ENCODE measurements around the gene SEC31B.

SEC31B gene

GRCh38 chr10:100522945-100523344 is 3.3 kb upstream of the SEC31B start:
- no peak overlapping the region for H3K4me3 ChIP-seq (replicated peaks; ENCODE audit: low read depth, low read length)
- TF ChIP-seq, protein P1, sequence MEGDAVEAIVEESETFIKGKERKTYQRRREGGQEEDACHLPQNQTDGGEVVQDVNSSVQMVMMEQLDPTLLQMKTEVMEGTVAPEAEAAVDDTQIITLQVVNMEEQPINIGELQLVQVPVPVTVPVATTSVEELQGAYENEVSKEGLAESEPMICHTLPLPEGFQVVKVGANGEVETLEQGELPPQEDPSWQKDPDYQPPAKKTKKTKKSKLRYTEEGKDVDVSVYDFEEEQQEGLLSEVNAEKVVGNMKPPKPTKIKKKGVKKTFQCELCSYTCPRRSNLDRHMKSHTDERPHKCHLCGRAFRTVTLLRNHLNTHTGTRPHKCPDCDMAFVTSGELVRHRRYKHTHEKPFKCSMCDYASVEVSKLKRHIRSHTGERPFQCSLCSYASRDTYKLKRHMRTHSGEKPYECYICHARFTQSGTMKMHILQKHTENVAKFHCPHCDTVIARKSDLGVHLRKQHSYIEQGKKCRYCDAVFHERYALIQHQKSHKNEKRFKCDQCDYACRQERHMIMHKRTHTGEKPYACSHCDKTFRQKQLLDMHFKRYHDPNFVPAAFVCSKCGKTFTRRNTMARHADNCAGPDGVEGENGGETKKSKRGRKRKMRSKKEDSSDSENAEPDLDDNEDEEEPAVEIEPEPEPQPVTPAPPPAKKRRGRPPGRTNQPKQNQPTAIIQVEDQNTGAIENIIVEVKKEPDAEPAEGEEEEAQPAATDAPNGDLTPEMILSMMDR (IDR thresholded peaks at IDR 0.05; ENCODE audit: low read length, missing control alignments): no peak
- no peak for DNase-seq (ENCODE audit: low read depth)

DNA sequence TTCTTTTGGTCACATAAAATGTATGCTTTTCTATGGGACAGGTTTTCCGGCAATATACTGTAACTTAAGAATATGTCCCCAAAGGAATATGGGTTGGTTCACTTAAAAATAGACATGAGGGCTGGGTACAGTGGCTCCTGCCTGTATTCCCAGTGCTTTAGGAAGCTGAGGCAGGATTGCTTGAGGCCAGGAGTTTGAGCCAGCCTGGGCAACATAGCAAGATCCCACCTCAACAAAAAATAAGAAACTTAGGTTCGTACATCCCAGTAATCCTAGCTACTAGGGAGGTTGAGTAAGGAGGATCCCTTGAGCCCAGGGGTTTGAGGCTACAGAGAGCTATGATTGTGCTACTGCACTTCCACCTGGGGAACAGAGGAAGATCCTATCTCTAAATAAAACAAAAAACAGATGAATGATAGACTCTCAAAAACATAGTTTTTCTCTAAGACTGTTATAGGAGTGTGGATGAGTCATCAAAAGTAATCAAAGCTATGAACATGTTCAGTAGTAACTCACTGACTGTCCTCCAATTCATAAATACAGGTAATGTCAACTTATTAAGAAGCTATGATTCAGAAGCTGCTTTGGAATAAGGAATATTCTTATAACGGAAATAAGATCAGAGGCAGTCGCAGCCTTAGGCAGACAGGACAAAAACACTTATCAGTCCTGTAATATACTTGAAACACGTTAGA is 2.6 kb upstream of the SEC31B start:
- no peak for DNase-seq (ENCODE audit: low read depth)
- TF ChIP-seq, protein P1 (IDR thresholded peaks at IDR 0.05; ENCODE audit: low read length, missing control alignments): no peak
- no peak overlapping the region for H3K4me3 ChIP-seq (replicated peaks; ENCODE audit: low read depth, low read length)

- TF ChIP-seq, protein P1 (IDR thresholded peaks at IDR 0.05; ENCODE audit: low read length, missing control alignments): no peak
- peak; percentile 74 for DNase-seq (ENCODE audit: low read depth)
- H3K4me3 ChIP-seq (replicated peaks; ENCODE audit: low read depth, low read length): no peak overlapping the region
These were observed 1.1 kb upstream of the SEC31B start for GRCh38 chr10:100520811-100521210.

GRCh38 chr10:100518761-100519241 is 860 bp downstream of the SEC31B start:
- H3K4me3 ChIP-seq (replicated peaks; ENCODE audit: low read depth, low read length): peak overlapping the region; percentile 31
- TF ChIP-seq, protein P1 (IDR thresholded peaks at IDR 0.05; ENCODE audit: low read length, missing control alignments): peak; percentile 79

GRCh38 chr10:100516847-100517246 is 2.8 kb downstream of the SEC31B start:
- TF ChIP-seq, protein P1 (IDR thresholded peaks at IDR 0.05; ENCODE audit: low read length, missing control alignments): peak; percentile 25
- H3K4me3 ChIP-seq (replicated peaks; ENCODE audit: low read depth, low read length): no peak overlapping the region
- no peak for DNase-seq (ENCODE audit: low read depth)

More at GRCh38 chr10:100518761-100519241, 860 bp downstream of the SEC31B start:
- DNase-seq (ENCODE audit: low read depth): peak; percentile 73

GRCh38 chr10:100515612-100516011 is 4.0 kb downstream of the SEC31B start:
- TF ChIP-seq, protein P1 (IDR thresholded peaks at IDR 0.05; ENCODE audit: low read length, missing control alignments): no peak
- no peak overlapping the region for H3K4me3 ChIP-seq (replicated peaks; ENCODE audit: low read depth, low read length)
- no peak for DNase-seq (ENCODE audit: low read depth)

Data from fibroblast of pulmonary artery (primary cell).